Choroid plexus epithelial cell (primary cell): ENCODE measurements around the gene EPHA4.

ENCODE experiments used
- DNase-seq: peaks from one replicate; pipeline ENCODE4 v3.0.0-alpha.2; 2010; ENCODE audit warnings: low read depth
- H3K4me3 ChIP-seq: 2 replicates; pipeline ENCODE4 v1.5.1; 2011; ENCODE audit warnings: low read depth, mild to moderate bottlenecking, control low read depth, low read length, moderate library complexity
- TF ChIP-seq, protein P1 (sequence below): conservative IDR thresholded peaks from 2 replicates; pipeline ENCODE4 v1.5.1; 2011; ENCODE audit warnings: low read depth, mild to moderate bottlenecking, control low read depth, inconsistent platforms, low read length, moderate library complexity

Gene EPHA4

DNA sequence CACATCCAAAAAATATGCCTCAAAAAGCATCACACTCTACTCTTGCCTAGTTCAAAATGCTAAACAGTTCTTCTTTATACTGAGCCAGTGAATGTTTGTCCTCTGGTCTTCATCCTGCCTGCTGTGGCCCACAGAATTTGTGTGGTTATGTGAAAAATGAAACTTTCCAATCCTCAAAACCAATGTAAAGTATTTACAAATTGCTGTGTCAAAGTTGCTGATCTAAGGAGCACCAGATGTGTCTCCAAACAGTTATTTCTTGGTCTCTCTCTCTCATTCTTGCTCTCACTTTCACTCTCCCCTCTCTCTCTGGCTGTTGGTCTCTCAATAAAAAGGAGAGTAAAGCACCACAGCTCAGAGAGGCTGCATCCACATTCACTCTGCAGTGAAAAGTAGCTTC lies 23.0 kb downstream of the EPHA4 start:
- no peak overlapping the region for H3K4me3 ChIP-seq
- TF ChIP-seq, protein P1, sequence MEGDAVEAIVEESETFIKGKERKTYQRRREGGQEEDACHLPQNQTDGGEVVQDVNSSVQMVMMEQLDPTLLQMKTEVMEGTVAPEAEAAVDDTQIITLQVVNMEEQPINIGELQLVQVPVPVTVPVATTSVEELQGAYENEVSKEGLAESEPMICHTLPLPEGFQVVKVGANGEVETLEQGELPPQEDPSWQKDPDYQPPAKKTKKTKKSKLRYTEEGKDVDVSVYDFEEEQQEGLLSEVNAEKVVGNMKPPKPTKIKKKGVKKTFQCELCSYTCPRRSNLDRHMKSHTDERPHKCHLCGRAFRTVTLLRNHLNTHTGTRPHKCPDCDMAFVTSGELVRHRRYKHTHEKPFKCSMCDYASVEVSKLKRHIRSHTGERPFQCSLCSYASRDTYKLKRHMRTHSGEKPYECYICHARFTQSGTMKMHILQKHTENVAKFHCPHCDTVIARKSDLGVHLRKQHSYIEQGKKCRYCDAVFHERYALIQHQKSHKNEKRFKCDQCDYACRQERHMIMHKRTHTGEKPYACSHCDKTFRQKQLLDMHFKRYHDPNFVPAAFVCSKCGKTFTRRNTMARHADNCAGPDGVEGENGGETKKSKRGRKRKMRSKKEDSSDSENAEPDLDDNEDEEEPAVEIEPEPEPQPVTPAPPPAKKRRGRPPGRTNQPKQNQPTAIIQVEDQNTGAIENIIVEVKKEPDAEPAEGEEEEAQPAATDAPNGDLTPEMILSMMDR = no peak
- DNase-seq = peak; percentile 16

DNA sequence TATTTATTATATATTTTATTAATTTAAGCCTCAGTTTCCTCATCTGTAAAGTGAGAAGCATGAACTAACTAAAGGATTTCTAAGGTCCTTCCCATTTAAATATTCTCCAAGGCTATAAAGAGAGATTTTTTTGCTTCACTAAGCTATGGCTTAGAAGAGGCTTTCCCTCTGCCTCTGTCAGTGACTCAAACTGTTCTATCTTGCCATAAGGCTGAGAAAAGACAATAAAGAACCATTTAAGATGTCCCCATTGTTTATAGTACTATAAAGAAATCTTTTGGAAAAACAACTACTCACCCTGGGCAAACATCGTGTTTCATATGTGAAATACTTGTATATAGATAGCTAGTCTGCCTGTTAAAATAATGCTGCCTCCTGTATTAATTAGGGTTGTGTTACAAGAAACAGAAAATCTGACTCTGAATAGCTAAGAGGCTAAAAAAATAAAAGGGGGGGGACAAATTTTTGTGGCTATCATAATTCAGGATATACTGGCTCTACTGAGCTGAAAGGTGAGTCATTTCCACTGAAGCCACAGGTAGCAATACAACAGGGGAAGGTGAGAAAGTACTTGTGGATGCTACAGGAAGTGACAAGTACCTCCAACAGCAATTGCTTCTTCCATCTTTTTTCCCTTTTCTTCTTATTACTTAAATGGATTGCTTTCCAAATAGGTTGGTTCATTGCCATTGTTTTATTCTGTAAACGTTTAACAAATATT lies 25.4 kb downstream of the EPHA4 start:
- DNase-seq = no peak
- no peak overlapping the region for H3K4me3 ChIP-seq
- TF ChIP-seq, protein P1 = no peak

DNA sequence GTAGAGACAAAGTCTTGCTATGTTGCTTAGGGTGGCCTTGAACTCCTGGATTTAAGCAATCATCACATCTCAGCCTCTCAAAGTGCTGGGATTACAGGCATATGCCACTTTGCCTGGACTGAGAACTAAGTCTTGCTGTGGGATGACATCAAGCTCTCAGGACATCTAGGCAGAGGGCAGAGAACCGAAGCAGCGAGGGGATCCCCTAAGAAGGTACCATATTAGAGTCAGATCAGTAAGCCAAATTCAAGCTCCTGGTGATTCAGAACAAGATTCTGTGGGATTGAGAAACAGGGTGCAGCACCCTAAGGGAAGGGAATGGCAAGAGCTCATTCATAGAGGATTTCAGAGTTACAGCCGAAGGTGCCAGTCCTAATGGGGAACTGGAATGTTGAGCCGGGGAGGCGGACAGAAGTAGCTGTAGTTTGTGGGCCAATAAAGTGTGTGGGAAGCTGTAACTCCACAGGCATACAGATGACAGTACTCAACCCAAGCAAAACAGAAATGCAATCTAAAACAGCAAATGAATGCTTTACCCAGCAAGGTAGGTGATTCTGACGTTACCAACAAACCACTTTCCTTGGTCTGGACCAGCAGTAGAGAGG lies 30.9 kb downstream of the EPHA4 start:
- TF ChIP-seq, protein P1 = no peak
- DNase-seq = no peak
- H3K4me3 ChIP-seq = no peak overlapping the region

DNA sequence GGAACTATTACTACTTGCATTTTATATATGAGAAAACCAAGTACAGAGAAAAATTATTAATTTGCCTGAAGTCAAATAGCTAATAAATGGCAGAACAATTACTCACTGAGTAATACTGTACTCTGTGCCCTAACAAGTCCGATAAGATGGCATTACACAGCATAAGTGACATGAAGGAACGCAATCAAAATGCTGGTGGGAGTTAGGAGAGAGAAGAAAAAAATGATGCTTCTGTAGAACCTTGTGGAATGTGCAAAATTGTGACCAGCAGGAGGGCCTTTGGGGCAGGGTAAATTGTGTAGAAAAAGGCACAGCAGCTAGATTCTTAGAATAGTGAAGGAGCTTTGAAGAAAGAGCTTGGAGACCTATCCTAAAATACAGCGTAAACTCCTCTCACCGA lies 32.9 kb downstream of the EPHA4 start:
- TF ChIP-seq, protein P1 = no peak
- no peak overlapping the region for H3K4me3 ChIP-seq
- DNase-seq = no peak

DNA sequence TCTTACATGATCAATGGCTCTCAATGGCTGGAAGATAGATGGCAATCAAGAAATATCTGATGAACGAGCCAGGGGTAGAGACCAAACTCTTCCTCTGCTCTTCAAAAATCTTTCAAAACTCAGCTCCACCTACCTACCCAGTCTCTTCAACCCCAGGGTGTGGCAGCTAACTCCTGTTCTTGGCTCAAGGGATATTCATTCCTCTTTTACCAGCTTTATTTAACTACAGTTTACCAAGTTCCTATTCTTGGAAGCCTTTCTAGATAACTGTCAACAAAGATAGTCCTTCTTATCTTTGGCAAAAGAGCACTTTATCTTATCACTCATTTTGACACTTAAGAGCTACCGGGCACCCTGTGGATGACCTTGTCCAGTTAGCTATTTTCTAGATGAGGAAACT lies 36.3 kb downstream of the EPHA4 start:
- H3K4me3 ChIP-seq = no peak overlapping the region
- TF ChIP-seq, protein P1 = no peak
- no peak for DNase-seq

DNA sequence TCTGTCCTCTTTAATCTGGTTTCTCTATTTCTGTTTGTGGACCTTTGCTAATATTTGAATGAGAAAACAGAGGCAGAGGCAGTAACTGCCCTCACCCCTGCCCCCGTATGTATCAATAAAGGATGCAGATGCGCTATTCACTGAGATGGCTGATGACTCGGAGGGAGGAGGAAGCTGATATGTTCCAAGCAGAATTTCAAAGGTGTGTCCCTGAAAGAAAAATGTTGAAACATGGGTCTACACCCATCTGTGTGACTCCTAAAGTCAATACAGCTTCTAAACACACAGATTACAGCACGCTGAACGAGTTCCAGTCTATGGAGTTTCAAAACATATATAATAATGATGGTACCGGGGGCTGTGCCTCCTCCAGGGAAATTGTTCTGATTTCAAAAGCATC lies 38.8 kb downstream of the EPHA4 start:
- TF ChIP-seq, protein P1 = no peak
- no peak for DNase-seq
- H3K4me3 ChIP-seq = no peak overlapping the region

DNA sequence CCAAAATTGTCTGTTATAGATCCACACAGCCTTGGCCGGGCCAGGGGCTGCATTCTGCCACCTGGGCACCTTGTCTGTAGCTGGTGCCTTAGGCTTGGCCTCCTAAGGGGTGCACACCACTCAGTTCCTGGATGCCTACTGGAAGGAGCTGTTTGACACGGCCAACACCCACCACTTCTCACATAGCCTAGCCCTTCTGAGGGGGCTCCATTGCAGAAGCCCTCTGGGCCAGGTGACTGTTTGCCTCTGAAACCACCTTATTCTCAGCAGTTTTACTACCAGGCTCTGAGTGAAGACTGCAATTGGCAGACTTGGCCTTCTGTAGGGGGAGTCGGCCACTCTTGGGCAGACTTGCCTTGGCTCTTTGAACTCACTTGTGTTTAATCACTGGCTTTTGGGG lies 39.5 kb downstream of the EPHA4 start:
- DNase-seq = no peak
- no peak overlapping the region for H3K4me3 ChIP-seq
- TF ChIP-seq, protein P1 = no peak
